ENCODE results near the gene AGAP9.
A peak's percentile ranks its signal among the peaks of the same experiment; 100 is the strongest.
"Not testable (repeated sequence)": the region's sequence is repeated elsewhere in the genome, so short reads cannot be mapped to it uniquely, and the experiment has no call there.

Gene AGAP9

GRCh38 chr10:47523475-47523874, at the start of gene AGAP9:
Gene AGAP9, minus strand, starts transcription at chr10:47523638. Its CDS starts 112 bp downstream, at chr10:47523526.
- not testable (repeated sequence) for DNase-seq

- DNase-seq = not testable (repeated sequence)
Observed at GRCh38 chr10:47571138-47571912, 47.9 kb upstream of the AGAP9 start.

GRCh38 chr10:47566757-47567156, 43.3 kb upstream of the AGAP9 start:
- DNase-seq = not testable (repeated sequence)

GRCh38 chr10:47566108-47566699, 42.8 kb upstream of the AGAP9 start:
- not testable (repeated sequence) for DNase-seq

- DNase-seq = not testable (repeated sequence)
Observed at GRCh38 chr10:47565517-47565920, 42.1 kb upstream of the AGAP9 start.

DNA sequence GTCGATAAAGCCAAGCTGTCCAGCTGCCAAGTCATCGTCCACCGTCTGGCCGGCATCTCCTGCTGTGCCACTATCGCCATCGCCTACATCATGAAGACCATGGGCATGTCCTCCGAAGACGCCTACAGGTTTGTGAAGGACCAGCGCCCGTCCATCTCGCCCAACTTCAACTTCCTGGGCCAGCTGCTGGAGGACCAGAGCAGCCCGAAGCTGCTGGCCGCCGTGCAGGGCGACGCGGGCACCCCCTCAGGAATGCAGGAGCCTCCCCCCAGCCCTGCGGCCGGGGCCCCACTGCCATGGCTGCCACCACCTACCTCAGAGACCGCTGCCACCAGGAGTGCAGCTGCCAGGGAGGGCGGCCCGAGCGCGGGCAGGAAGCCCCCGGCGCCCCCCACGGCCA, 41.5 kb upstream of the AGAP9 start:
- DNase-seq = not testable (repeated sequence)

GRCh38 chr10:47564318-47564717, 40.9 kb upstream of the AGAP9 start:
- DNase-seq = not testable (repeated sequence)

- DNase-seq = not testable (repeated sequence)
Observed at GRCh38 chr10:47560452-47560851, 37.0 kb upstream of the AGAP9 start.

GRCh38 chr10:47559718-47560308, 36.4 kb upstream of the AGAP9 start:
- DNase-seq = not testable (repeated sequence)

DNA sequence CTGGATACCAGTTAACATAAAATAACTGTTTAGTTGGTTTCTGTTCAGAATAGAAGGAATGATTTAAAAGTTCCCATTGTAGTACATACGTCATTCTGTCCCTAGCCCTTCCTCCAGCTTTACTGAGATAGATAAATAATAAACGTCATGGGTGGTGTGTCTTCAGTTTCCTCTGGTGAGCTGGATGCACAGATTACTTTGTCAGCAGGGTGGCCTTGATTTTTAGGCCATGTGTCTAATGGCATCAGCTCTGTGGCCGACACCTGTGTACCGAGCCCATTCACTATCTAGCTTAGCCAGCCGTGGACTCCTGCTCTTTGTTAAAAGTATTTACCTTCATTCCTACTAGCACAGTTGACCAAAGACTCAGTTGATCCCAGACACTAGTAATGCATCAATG, 34.7 kb upstream of the AGAP9 start:
- DNase-seq = not testable (repeated sequence)

- not testable (repeated sequence) for DNase-seq
Observed at GRCh38 chr10:47557616-47558015, 34.2 kb upstream of the AGAP9 start.

GRCh38 chr10:47555334-47555733, 31.9 kb upstream of the AGAP9 start:
- DNase-seq = not testable (repeated sequence)

DNA sequence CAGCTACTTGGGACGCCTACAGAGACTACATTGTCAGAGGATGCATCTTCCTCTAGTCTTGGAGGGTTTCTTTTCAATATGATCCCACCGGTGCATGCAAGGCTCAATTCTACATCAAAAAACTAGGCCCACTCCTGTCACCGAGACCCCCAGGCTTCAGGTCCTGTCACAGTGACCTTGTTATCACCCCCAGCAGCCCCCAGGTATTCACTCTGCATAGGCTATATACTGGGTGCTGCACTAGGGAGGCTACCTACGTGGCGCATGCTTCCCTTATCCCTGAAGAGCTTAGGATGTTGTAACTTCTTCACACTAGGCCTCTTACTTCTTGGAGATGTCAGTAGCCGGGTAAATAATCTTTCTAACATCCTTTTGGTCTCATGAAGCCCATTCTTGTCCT, 31.1 kb upstream of the AGAP9 start:
- not testable (repeated sequence) for DNase-seq

- DNase-seq = not testable (repeated sequence)
Observed at GRCh38 chr10:47553860-47554247, 30.4 kb upstream of the AGAP9 start.

DNA sequence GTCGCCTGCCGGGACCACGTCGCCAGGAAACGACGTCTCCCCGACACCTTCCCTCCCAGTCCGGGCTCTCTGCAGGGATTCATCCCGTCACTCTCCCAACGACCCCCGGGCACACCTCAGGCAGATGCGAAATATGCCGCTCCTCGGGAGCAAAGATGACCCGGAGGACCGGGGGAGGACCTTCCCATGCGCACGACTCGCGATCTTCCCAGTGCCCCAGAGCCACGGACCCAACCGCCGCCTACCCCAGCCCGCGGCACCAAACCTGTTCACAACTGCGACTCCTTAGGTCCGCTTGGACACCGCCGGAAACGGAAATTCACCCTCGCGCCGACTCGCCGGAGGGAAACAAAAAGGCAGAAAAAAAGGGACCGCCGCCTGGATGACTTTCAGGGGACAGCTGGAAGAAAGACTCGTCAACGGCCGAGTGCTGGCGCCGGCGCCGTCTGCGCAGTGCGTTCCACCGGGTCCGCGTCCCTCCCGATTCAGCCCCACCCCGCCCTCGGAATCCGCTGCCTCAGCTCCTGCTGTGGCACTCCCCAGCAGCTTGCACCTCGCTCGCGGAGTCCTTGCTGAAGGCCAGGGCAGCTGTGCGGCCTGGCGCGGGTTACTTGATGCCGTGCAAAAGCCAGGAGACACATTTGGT, 29.9 kb upstream of the AGAP9 start:
- DNase-seq = peak; percentile 52

DNA sequence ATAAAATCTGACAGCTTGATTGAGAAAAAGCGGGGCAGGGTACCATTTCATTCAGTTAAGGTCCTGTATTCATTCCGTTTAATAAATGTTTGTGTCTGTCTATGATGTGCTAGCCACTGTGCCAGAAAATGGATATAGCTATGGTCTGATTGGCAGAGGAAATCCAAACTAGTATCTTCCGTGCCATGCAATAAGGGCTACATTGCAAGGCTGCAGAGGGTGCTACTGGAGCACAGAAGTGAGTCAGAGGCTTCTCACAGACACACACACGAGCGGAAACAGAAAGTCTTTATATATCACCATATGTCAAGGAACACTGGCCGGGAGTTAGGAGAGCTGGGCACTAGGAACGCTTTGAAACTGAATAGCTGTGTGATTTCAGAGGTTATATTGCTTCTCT, 29.3 kb upstream of the AGAP9 start:
- not testable (repeated sequence) for DNase-seq

- not testable (repeated sequence) for DNase-seq
Observed at GRCh38 chr10:47547286-47547685, 23.8 kb upstream of the AGAP9 start.

- DNase-seq = not testable (repeated sequence)
Observed at GRCh38 chr10:47536430-47536829, 13.0 kb upstream of the AGAP9 start.

DNA sequence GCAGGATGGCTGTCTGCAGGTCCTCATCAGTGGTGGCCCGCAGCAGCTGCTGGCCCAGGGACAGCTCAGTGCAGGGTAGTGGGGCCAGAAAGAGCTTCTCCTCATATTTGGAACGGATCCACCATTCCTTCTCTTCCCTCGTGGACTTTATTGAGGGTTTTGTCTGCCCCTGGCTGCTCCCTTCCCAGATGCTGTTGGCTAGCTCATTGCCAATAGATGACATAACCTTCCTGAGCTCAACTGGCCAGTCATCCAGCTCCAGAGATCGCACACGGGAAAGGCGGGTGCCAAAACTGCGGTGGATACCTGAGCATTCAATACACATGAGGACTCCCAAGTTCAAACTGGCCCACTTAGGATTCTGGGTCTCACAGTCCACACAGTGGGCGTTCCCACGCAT, 21.1 kb downstream of the AGAP9 start:
- not testable (repeated sequence) for DNase-seq

GRCh38 chr10:47494226-47494625, 29.2 kb downstream of the AGAP9 start:
- DNase-seq = not testable (repeated sequence)

DNA sequence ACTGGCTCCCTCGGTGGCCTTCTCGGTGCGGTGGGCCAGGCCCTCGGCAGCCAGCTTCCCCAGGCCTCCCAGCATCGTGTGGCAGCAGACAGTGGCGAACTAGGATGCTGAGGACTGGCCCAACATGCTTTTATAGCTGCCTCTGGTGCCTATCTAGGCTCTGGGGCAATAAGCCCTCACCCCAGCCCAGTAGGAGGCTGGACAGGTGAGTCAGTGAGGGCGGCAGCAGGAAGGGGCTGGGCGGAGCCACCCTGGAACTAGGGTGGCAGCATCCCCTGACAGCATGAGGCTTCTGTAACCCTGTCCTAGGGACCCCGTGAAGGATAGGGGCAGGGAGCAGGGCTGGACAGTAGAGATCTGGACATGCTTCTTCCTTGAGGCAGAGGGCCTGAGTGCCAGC, 31.8 kb downstream of the AGAP9 start, which contains the start of gene FAM25G:
TSS of gene FAM25G (minus strand) at position 101 of the 400 bp plus-strand sequence. CDS start at position 75, 26 bp downstream.
- DNase-seq = not testable (repeated sequence)

- DNase-seq = not testable (repeated sequence)
Observed at GRCh38 chr10:47489630-47490029, 33.8 kb downstream of the AGAP9 start.

GRCh38 chr10:47485943-47486342, 37.5 kb downstream of the AGAP9 start:
- not testable (repeated sequence) for DNase-seq
